Upper lobe of left lung (tissue), 4 donors: ENCODE results near the gene MMP24.

Experiments
- POLR2AphosphoS5 ChIP-seq, 2 donors: sonication (generic); formaldehyde crosslinking; IDR thresholded peaks; one replicate each; pipeline ENCODE4 v1.5.1; 2017; ENCODE audit warnings: antibody characterized with exemption in 2 of 2
- TF ChIP-seq, protein P1 (sequence below), 6 experiments: fragments of 450-650 bp in 4 of 6; fragments of 200-600 bp in 2 of 6; sonication (generic) in 2 of 6; IDR thresholded peaks; one replicate each; pipeline ENCODE4 v1.5.1; 2016 to 2019; ENCODE audit warnings: antibody characterized with exemption in 6 of 6

DNA sequence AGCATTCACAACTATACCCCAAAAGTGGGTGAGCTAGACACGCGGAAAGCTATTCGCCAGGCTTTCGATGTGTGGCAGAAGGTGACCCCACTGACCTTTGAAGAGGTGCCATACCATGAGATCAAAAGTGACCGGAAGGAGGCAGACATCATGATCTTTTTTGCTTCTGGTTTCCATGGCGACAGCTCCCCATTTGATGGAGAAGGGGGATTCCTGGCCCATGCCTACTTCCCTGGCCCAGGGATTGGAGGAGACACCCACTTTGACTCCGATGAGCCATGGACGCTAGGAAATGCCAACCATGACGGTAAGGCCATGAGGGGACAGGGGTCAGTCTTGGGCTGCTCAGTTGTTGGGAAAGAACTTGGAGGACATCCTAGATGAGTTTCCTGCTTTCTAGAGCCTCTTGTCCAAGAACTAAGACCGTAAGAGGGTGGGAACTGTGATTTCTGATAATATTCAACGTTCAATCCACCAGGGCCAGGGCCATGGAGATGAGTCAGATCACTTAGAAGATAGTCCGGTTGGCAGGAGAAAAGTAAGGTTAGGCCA, 28.0 kb downstream of the MMP24 start:
- TF ChIP-seq, protein P1, sequence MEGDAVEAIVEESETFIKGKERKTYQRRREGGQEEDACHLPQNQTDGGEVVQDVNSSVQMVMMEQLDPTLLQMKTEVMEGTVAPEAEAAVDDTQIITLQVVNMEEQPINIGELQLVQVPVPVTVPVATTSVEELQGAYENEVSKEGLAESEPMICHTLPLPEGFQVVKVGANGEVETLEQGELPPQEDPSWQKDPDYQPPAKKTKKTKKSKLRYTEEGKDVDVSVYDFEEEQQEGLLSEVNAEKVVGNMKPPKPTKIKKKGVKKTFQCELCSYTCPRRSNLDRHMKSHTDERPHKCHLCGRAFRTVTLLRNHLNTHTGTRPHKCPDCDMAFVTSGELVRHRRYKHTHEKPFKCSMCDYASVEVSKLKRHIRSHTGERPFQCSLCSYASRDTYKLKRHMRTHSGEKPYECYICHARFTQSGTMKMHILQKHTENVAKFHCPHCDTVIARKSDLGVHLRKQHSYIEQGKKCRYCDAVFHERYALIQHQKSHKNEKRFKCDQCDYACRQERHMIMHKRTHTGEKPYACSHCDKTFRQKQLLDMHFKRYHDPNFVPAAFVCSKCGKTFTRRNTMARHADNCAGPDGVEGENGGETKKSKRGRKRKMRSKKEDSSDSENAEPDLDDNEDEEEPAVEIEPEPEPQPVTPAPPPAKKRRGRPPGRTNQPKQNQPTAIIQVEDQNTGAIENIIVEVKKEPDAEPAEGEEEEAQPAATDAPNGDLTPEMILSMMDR (IDR thresholded peaks at IDR 0.05): no peak
- no peak for TF ChIP-seq POLR2AphosphoS5 (IDR thresholded peaks at IDR 0.05)
